GM19395 (cell line): ENCODE measurements around the gene COG2.
"Not testable (repeated sequence)": the region's sequence is repeated elsewhere in the genome, so short reads cannot be mapped to it uniquely, and the experiment has no call there.

Source experiments
- ATAC-seq: cut with Tn5 transposase; IDR thresholded peaks from one replicate; pipeline ENCODE4 v1.9.1; 2021; ENCODE audit warnings: mild to moderate bottlenecking, moderate library complexity; ENCODE audit not compliant: unreplicated experiment

The COG2 gene

DNA sequence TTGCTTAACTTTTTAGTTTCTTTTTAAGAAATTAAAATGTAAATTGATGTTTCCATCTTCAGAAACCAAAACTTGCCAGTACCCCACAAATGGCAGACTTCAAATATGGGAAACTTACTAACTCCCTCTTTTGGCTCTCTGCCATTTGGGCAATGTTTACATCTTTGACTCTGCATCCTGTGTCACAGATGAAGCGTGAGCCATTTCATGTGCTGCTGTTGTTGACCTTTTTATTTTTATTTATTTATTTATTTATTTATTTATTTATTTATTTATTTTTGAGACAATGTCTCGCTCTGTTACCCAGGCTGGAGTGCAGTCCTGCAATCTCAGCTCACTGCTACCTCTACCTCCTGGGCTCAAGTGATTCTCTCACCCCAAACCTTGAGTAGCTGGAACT lies 16.0 kb upstream of the COG2 start:
- no peak for ATAC-seq

DNA sequence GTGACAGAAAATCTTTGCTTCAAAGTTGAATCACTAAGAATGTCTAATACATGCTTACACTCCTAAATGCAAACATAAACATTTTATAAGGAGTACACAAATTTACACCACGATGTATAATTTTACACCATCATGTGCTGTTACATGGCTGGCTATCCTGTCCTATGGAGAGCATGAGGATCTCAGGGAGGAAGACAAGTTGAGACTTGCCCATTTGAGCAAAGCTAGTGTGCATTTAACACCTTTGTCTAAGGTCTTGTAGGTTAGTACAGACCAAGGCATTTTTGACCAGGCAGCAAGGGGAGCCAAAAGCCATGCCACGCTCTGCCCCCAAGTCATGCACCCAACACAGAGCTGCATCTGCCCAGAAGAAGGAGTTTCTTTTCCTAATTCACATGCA lies 14.5 kb upstream of the COG2 start:
- ATAC-seq = no peak

DNA sequence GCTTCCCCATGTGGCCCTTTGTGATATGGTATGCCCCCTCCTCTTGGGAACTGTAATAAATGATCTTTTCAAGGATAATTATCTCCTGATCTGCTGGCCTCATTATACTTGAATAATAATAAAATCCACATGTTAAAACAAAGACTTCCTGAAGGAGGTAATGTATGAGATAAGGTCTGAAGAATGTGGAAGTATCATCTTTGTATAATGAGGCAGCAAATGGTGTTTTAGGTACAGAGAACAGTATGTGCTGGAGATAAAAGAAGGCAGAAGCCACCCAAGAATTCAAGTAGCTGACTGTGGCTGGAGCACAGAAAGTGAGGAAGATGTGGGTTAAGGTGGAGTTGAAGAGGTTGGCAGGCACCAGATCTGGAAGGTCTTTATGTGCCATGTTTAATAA lies 12.8 kb upstream of the COG2 start:
- no peak for ATAC-seq

DNA sequence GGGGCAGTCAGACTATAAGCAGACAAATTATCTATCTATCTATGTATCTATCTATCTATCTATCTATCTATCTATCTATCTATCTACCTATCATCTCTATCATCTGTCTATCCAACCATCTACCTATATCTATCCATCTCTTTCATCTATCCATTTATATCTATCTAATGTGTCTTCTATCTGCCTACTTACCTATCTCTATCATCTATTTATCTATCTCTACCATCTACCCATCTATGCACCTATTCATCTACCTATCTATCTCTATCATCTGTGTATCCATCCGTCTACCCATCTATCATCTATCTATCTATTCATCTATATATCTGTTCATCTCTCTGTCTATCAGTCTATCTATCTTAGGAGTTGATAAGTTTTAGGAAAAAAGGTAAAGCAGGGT lies 10.8 kb upstream of the COG2 start:
- no peak for ATAC-seq

DNA sequence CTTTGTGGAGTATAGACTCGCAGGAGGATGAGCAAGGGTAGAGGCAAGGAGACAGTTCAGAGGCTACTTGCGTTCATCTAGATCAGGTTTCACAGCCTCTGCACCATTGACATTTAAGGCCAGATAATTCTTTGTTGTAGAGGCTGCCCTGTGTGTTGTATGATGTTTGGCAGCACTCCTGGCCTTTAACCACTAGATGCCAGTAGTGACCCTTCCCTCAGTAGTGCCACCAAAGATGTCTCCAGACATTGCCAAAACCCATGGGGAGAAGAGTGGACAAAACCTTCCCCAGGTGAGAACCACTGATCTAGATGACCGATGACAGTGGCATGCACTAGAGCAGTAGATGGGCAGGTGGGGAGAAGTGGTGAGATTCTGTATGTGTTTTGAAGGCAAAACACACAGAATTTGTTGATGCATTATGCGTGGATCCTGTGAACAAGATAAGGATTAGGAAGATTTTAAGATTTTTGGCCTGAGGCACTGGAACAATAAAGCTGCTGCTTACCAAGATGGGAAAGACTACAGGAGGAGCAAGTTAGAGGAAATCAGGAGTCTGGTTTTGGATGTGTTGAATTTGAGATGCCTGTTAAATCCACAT lies 9.9 kb upstream of the COG2 start:
- ATAC-seq = no peak

DNA sequence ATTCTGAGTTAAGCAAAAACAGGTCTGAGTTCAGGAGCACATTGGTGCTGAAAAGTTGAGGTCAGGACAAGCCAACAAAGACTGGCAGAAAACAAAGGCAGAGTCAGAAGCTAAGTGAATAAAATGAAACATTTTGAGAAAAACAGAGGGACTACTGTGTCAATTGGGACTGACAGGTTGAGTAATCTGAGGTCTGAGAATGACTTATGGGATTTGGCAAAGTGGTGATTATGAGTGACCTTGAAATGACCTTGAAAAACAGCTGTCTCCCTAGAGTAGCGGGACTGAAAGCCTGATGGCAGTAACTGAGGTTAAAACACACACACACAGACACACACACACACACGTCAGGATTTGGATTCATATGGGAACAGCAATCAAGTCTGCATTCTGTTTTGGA lies 8.8 kb upstream of the COG2 start:
- no peak for ATAC-seq

DNA sequence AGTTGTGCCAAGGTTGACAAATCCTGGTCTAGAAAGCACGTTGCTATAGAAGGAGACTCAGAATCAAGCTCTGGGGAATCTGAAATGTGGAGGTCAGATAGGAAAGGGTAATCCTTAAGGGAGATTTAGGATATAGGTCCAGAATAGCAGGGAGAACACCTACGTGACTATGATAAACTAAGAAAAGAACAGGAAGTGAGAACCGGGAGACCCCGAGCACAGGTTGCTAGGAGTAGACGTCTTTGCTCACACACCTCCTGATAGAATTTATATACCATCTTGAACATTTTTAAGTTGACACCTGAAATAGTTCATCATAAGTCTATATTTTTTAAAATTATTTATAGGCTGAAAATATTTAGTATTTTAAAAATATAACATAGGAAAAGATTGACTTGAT lies 7.9 kb upstream of the COG2 start:
- no peak for ATAC-seq

DNA sequence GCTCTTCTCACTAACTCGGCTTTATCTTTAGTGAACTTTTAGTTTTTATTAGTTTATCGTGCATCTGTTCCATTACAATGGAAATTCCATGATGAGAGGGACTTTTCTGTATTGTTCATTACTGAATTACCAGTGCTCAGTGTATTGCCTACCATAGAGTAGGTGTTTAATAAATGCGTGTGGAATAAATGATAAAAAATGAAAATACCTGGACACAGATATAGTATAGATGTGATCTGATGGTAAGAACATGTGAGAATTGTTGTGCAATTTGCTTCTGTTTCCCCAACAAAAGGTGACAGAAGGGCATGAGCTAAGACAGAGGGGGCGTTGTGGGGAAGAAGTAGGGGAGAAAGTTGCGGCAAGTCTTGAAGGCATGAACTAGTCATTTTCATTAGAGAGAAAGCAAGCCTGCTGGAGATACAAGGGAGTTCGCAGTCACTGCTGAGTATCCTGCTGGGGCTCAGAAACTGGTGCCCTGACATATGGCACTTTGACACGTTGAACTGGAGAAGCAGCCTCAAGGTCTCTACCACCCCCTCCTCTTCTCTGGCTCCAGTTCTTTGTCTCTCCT lies 5.6 kb upstream of the COG2 start:
- no peak for ATAC-seq

DNA sequence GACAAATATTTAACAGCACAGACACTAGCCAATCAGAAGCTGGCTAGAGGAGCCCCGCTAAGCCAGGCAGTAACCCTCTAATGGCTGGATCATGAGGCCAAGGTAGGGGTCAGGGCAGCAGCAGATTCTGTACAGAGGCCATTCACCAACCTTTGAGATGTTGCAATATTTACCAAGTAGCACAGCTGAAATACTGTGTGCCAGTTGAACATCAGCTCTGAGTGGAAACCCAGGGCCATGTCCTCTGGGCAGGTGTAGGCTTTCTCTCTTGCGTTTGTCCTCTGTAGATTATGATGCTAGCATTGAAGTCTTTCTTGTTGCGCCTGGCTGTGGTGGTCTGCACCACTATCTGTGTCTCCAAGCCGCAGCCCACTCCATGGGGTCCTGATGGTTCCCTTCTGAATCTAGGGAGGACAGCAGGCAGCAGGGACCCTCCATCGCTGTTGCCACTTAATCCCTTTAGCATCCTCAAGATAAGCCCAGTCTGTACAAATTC lies 2.5 kb upstream of the COG2 start:
- ATAC-seq = no peak

DNA sequence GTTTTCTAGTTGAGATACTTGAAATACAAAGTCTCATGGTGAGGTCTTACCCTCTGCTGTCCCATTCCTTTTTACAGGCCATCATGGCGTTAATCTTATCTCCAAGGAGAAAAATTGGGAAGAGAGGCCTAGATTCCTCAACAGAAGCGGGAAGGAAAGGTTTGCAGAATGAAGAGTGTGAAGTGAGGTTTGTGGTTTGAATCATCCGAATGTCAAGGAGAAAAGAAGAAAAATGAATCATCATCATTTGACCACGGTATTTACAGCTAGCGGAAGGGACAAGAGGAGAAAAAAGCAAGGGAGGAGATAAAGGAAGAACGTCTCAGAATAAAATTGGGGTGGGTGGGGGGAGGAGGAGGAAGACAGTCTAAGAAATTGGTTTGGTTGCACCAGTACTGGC lies 935 bp upstream of the COG2 start:
- ATAC-seq = no peak

DNA sequence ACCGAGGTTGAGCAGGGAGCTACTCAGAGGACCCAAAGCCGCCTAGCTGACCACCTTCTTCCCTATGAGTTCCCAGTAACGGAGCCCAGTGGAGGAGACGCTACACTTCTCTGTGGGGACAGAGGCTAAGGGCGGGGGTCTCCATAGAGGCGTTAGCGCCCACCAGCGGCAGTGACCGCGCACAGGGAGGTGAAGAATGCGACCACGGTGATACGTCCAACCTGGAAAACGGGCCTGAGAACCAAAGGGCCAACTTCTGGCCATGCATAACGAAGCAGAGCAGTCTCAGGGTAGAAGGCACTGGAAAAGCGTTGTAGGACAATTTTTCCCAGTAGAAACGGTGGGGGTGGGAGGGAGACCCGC lies 400 bp upstream of the COG2 start:
- ATAC-seq = peak; percentile 17

DNA sequence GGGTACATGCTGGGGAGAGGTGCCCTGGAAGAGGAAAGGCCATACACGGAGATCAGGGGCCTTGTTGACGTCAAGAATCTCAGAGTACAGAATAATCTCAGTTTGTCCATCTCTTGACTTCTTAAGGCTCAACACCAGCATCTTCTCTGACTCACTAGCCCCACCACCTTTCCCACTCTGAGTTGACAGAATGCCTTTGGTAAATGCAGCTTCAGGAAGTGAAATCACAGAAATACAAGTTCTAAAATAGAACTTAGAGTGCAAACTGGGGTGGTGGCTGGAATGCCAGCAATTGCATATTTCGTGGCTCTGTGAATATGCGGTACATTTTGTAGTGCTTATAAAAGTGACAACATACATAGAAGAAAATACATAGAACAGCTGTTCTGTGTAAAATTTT lies 1.6 kb downstream of the COG2 start:
- no peak for ATAC-seq

DNA sequence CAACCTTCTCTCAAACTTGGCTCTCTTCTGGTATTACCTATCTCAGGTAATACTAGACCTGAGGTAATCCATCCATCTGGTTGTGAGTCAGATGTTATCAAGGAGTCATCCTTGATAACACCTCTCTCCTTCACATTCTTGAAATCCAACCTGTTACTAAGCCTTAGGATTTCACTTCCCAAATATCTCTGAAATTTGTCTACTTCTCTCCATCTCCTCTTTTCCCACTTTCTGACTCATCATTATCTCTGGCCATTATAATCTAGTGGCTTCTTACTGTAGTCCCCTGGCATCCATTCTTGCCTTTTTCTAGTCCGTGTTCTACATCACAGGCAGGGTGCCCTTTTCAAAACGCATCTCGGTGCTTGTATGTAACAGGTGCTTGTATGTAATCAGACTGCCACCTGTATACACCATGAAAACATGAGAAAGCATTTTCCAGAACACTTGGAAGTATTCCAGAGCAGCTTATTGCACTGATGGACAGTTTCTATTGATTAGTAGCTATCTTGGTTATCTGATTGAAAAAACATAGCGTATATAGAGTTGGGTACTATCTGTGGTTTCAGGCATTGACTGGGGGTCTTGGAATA lies 4.5 kb downstream of the COG2 start:
- ATAC-seq = no peak

DNA sequence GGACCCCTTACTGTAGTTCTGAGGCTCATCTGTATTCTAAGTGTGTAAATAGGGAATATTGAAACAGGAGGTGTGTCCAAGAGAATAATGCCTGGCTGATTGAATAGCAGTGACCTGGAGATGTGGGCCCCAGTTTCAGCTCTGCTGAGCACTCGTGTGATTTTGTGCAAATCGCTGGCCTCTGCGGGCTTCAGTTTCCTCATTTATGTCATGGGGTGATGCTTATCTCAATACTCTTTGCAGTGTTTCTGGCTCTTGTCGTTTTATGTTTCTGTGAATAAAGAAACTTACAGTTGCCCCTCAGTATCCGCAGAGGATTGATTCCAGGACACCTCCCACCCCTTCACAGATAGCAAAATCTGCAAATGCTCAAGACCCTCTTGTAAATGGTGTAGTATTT lies 5.0 kb downstream of the COG2 start:
- ATAC-seq = no peak

DNA sequence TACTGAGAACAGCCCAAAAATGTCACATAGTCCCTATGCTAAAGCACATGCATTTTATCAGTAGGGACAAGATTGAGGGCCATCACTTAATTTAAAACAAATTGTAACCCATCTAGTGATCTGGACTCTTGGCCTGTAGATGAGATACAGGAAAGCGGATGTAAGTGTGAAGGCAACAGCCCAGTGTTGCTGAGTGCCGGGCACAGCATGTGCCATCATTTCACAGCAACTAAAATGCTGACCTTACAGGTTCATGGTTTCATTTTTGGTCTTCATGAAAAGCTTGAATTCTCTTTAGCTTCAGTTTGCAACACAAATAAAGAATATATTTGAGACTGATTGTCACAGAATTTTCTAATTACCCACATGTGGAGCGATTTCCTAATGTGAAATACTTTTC lies 5.8 kb downstream of the COG2 start:
- no peak for ATAC-seq

DNA sequence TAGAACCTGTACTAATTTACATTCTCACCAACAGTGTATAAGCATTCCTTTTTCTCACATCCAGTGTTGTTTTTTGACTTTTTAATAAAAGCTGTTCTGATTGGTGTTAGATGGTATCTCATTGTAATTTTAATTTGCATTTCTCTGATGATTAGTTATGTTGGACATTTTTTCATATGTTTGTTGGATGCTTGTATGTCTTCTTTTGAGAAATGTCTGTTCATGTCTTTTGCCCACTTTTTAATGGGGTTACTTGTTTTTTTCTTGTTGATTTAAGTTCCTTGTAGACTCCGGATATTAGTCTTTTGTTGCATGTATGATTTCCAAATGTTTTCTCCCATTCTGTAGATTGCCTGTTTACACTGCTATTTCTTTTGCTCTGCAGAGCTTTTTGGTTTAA lies 8.0 kb downstream of the COG2 start:
- ATAC-seq = no peak

DNA sequence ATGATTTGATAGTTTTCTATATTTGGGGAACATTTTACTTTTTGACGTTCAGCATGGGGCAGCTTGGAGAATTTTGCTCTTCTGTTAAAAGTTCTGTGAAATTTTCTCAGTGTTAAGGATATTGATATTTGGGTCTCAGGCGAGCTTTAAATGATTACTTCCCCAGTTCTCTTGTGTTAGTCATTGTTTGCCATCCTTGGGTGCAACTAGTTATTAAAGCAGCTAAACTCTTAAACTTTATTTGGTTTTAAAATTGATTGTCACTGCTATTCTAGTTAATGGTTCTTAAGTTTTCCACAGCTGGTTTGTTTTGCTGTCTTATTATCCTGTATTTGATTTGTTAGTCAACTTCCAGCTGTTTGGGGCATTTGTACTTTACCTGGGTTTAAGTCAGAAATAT lies 9.0 kb downstream of the COG2 start:
- no peak for ATAC-seq

DNA sequence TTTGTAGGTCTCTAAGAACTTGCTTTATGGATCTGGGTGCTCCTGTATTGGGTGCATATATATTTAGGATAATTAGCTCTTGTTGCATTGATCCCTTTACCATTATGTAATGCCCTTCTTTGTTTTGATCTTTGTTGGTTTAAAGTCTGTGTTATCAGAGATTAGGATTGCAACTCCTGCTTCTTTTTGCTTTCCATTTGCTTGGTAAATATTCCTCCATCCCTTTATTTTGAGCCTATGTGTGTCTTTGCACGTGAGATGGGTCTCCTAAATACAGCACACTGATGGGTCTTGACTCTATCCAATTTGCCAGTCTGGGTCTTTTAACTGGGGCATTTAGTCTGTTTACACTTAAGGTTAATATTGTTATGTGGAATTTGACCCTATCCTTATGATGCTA lies 14.4 kb downstream of the COG2 start:
- ATAC-seq = not testable (repeated sequence)

DNA sequence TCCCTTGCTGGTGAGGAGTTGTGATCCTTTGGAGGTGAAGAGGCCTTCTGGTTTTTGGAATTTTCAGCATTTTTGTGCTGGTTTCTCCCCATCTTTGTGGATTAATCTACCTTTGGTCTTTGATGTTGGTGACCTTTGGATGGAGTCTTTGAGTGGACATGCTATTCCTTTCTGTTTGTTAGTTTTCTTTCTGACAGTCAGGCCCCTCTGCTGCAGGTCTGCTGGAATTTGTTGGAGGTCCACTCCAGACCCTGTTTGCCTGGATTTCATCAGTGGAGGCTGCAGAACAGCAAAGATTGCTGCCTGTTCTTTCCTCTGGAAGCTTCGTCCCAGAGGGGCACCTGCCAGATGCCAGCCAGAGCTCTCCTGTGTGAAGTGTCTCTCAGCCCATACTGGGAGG lies 15.8 kb downstream of the COG2 start:
- not testable (repeated sequence) for ATAC-seq

DNA sequence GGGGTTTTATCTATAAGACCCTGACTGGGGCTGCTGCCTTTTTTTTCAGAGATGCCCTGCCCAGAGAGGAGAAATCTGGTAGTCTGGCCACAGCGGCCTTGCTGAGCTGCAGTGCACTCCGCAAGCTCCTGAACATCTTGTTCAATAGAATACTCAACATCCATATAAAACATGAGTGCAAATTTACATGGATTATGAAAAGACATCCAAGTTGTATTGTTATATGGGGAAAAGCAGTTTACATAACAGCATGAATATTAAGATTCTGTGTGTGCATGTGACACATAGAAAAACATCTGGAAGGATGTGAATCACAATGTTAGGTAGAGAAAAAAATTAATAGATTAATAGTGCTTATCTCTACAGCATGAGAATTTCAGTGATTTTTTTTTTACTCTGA lies 16.4 kb downstream of the COG2 start:
- no peak for ATAC-seq

DNA sequence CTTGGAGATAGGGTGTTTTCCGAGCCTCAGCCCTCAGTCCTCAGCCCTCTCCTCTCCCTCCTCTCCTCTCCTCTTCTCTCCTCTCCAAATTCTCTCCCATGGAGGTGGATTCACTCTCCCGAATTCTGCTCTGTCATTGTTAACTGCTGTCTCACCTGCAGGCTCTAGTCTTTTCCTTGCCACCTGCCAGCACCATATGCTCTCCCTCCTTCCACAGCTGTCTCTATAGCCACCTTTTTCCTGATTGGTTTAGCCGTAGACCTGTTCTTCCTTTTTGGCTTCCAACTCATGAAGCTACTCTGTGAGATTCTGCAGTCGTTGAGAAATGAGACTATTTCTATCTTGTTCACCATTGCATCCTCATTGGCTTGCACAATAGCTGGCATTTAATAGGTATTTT lies 19.7 kb downstream of the COG2 start:
- no peak for ATAC-seq

DNA sequence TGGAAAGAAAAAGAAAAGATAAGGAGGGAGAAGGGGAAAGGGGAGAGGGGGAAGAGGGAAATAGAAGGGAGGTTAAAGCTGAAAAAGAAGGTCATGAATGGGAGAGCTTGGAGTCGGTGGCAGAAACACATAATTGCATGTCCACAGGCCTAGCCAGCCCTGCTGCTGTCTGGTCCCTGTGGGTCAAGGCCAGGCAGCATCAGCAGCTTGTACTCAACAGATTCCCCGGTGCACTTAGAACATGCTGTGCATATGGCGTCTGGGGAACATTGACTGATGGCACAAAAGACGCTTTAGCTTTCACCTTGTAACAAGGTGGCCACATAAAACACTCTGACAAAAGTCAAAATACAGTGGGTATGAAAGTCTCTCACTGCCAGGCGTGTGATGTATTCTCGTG lies 25.9 kb downstream of the COG2 start:
- ATAC-seq = no peak

DNA sequence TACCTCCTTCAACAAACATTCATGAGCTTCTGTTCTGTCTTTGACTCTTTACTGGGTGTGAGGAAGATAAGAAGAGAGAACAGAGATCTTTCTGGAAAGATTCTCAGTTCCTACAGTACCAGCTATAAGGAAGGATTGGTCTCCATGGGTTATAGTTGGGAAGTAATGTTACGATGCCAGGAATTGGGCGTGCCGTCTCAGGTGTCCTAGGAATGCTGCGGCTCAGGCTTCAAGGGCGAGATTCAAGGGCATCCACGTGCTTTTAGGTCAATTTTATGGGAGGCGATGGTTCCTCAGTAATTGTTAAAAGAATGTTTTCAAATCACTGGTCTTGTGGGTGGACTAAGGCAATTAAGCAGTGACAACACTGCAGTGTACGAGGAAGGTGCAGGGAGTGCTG lies 27.3 kb downstream of the COG2 start:
- no peak for ATAC-seq
